IgD-negative memory B cell (primary cell): ENCODE results near the gene OR2L2. TPM values are rescaled to one million over a fixed set of nuclear protein-coding genes. Genes with fewer than 3 reads are reported as not detected.

ENCODE experiments used
- H3K27ac Mint-ChIP-seq, 3 donors: one replicate each; pipeline ENCODE4 v1.8.0; 2020 to 2022; ENCODE audit warnings: mild to moderate bottlenecking in 3 of 3, mixed read lengths in 3 of 3, moderate library complexity in 1 of 3
- H3K27me3 Mint-ChIP-seq: one replicate; pipeline ENCODE4 v1.8.0; 2021; ENCODE audit warnings: mixed read lengths
- H3K36me3 Mint-ChIP-seq: one replicate; pipeline ENCODE4 v1.8.0; 2020; ENCODE audit warnings: mild to moderate bottlenecking, mixed read lengths
- H3K4me1 Mint-ChIP-seq, 3 donors: one replicate each; pipeline ENCODE4 v1.8.0; 2020 to 2022; ENCODE audit warnings: mixed read lengths in 3 of 3, mild to moderate bottlenecking in 1 of 3
- H3K4me3 Mint-ChIP-seq, 4 donors: one replicate each; pipeline ENCODE4 v1.8.0; 2020 to 2022; ENCODE audit warnings: mild to moderate bottlenecking in 4 of 4, mixed read lengths in 4 of 4, moderate library complexity in 3 of 4
- H3K9me3 Mint-ChIP-seq, 3 donors: one replicate each; pipeline ENCODE4 v1.8.0; 2020 to 2021; ENCODE audit warnings: mixed read lengths in 3 of 3, mild to moderate bottlenecking in 1 of 3
- polyA plus RNA-seq: library from polyadenylated mRNA; unstranded; fragments of 300-500 nt; fragmentation: Illumina TruSeq; gene quantifications from one replicate; pipeline ENCODE4 v1.2.3, GENCODE V29; 2021

The OR2L2 gene, protein sequence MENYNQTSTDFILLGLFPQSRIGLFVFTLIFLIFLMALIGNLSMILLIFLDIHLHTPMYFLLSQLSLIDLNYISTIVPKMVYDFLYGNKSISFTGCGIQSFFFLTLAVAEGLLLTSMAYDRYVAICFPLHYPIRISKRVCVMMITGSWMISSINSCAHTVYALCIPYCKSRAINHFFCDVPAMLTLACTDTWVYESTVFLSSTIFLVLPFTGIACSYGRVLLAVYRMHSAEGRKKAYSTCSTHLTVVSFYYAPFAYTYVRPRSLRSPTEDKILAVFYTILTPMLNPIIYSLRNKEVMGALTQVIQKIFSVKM
- polyA plus RNA-seq, result not detected

- Mint-ChIP-seq H3K9me3 (peaks cover 6 to 25% (median 7%) of the 10 kb centered on the region in 3 donors), H3K27me3 (no peaks in the 10 kb centered on the region)
These were observed at the start of gene OR2L2 for GRCh38 chr1:248029770-248030169. Gene OR2L2 (plus strand): TSS chr1:248030070. CDS start chr1:248038268, 8,198 bp downstream.

DNA sequence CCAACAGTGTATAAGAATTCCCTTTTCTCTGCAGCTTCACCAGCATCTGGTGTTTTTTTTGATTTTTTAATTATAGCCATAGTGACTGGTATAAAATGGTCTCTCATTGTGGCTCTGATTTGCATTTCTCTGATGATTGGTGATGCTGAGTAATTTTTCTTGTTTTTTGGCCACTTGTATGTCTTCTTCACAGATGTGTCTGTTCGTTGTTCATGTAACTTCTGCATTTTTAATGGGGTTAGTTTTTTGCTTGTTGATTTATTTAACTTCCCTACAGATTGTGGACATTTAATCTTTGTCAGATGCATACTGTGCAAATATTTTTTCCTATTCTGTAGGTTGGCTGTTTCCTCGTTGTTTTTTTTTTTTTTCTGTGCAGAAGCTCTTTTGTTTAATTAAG, 36.9 kb upstream of the OR2L2 start:
- H3K9me3 Mint-ChIP-seq, result peaks cover 0 to 2% (median 0%) of the 10 kb centered on the region in 3 donors
- H3K36me3 Mint-ChIP-seq, result no peaks in the 10 kb centered on the region
- no peaks in the 10 kb centered on the region for H3K27me3 Mint-ChIP-seq
- no peaks in the 10 kb centered on the region for H3K4me1 Mint-ChIP-seq
- no peak overlapping the region for H3K4me3 Mint-ChIP-seq
- no peak overlapping the region for H3K27ac Mint-ChIP-seq

More at GRCh38 chr1:248029770-248030169, at the start of gene OR2L2:
- Mint-ChIP-seq H3K27ac (no peak within 1 kb of the TSS), H3K4me1 (peaks cover 0 to 2% (median 0%) of the 10 kb centered on the region in 3 donors), H3K36me3 (no peaks in the 10 kb centered on the region), H3K4me3 (no peak within 1 kb of the TSS)

GRCh38 chr1:247998811-247999210, 31.1 kb upstream of the OR2L2 start:
- Mint-ChIP-seq H3K27ac (no peak overlapping the region), H3K9me3 (peaks cover 0 to 6% (median 3%) of the 10 kb centered on the region in 3 donors), H3K36me3 (no peaks in the 10 kb centered on the region), H3K4me1 (no peaks in the 10 kb centered on the region), H3K27me3 (no peaks in the 10 kb centered on the region), H3K4me3 (no peak overlapping the region)

DNA sequence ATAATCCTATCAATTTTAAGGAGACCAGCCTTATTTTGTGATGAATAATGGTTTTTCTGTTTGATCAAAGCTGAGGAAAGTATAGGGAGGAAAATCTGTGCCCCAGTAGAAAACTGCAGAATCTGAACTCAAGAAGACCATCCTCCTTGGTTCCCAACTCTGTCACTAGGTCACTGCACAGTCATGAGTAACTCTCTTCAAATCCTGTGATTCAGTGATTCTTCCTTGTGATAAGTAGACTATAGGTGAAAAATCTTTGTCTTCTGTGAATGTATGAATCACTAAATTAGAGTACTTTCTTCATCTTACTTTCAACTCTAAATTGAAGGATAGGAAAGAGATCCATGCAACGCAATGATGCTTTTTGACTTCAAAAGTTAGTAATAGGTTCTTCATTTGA, 29.7 kb upstream of the OR2L2 start:
- Mint-ChIP-seq H3K4me1 (no peaks in the 10 kb centered on the region), H3K27me3 (no peaks in the 10 kb centered on the region), H3K36me3 (no peaks in the 10 kb centered on the region), H3K9me3 (peaks cover 0 to 6% (median 3%) of the 10 kb centered on the region in 3 donors), H3K27ac (no peak overlapping the region), H3K4me3 (no peak overlapping the region)

- H3K27ac Mint-ChIP-seq, result no peak overlapping the region
- H3K36me3 Mint-ChIP-seq, result no peaks in the 10 kb centered on the region
- H3K9me3 Mint-ChIP-seq, result peaks cover 11 to 35% (median 21%) of the 10 kb centered on the region in 3 donors
- H3K4me3 Mint-ChIP-seq, result no peak overlapping the region
- peaks cover 2% of the 10 kb centered on the region for H3K27me3 Mint-ChIP-seq
- H3K4me1 Mint-ChIP-seq, result no peaks in the 10 kb centered on the region
These were observed 22.1 kb upstream of the OR2L2 start for GRCh38 chr1:248007778-248008177.

DNA sequence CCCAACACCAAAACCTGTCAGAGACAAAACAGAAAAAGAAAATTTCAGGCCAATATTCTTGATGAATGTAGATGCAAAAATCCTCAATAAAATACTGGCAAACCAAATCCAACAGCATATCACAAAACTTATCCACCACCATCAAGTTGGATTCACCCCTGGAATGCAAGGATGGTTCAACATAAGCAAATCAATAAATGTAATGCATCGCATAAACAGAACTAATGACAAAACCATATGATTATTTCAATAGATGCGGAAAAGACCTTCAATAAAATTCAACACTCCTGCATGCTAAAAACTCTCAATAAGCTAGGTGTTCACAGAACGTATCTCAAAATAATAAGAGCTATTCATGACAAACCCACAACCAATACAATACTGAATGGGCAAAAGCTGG, 20.2 kb upstream of the OR2L2 start:
- Mint-ChIP-seq H3K4me3 (no peak overlapping the region), H3K27me3 (peaks cover 2% of the 10 kb centered on the region), H3K9me3 (peaks cover 11 to 30% (median 21%) of the 10 kb centered on the region in 3 donors), H3K36me3 (no peaks in the 10 kb centered on the region), H3K4me1 (no peaks in the 10 kb centered on the region), H3K27ac (no peak overlapping the region)

- H3K27me3 Mint-ChIP-seq, result peaks cover 2% of the 10 kb centered on the region
- no peak within 1 kb of the TSS for H3K27ac Mint-ChIP-seq
- no peaks in the 10 kb centered on the region for H3K4me1 Mint-ChIP-seq
- H3K36me3 Mint-ChIP-seq, result no peaks in the 10 kb centered on the region
- peaks cover 11 to 29% (median 19%) of the 10 kb centered on the region in 3 donors for H3K9me3 Mint-ChIP-seq
- H3K4me3 Mint-ChIP-seq, result no peak within 1 kb of the TSS
These were observed 16.6 kb upstream of the OR2L2 start, which contains the start of gene OR2L5 for GRCh38 chr1:248013229-248013710. Gene OR2L5 (plus strand): TSS chr1:248013660. CDS start chr1:248021948, 8,288 bp downstream.

GRCh38 chr1:248015803-248016202, 14.1 kb upstream of the OR2L2 start:
- H3K4me1 Mint-ChIP-seq, result no peaks in the 10 kb centered on the region
- H3K4me3 Mint-ChIP-seq, result no peak overlapping the region
- H3K27me3 Mint-ChIP-seq, result peaks cover 2% of the 10 kb centered on the region
- no peaks in the 10 kb centered on the region for H3K36me3 Mint-ChIP-seq
- peaks cover 2 to 4% (median 4%) of the 10 kb centered on the region in 3 donors for H3K9me3 Mint-ChIP-seq
- H3K27ac Mint-ChIP-seq, result no peak overlapping the region

- H3K9me3 Mint-ChIP-seq, result peaks cover 8 to 13% (median 8%) of the 10 kb centered on the region in 3 donors
- peaks cover 0 to 2% (median 0%) of the 10 kb centered on the region in 3 donors for H3K4me1 Mint-ChIP-seq
- H3K27me3 Mint-ChIP-seq, result no peaks in the 10 kb centered on the region
These were observed 15.3 kb downstream of the OR2L2 start for GRCh38 chr1:248045209-248045608.

GRCh38 chr1:248046536-248046935, 16.7 kb downstream of the OR2L2 start, which contains the start of gene OR2L3:
Gene OR2L3 (plus strand): TSS chr1:248046836. CDS start chr1:248060682, 13,846 bp downstream.
- no peak within 1 kb of the TSS for H3K27ac Mint-ChIP-seq
- H3K27me3 Mint-ChIP-seq, result no peaks in the 10 kb centered on the region
- peaks cover 7 to 13% (median 9%) of the 10 kb centered on the region in 3 donors for H3K9me3 Mint-ChIP-seq
- peaks cover 2% of the 10 kb centered on the region for H3K36me3 Mint-ChIP-seq
- H3K4me3 Mint-ChIP-seq, result no peak within 1 kb of the TSS
- peaks cover 0 to 2% (median 0%) of the 10 kb centered on the region in 3 donors for H3K4me1 Mint-ChIP-seq

More at GRCh38 chr1:248045209-248045608, 15.3 kb downstream of the OR2L2 start:
- Mint-ChIP-seq H3K4me3 (no peak overlapping the region), H3K27ac (no peak overlapping the region), H3K36me3 (peaks cover 2% of the 10 kb centered on the region)

DNA sequence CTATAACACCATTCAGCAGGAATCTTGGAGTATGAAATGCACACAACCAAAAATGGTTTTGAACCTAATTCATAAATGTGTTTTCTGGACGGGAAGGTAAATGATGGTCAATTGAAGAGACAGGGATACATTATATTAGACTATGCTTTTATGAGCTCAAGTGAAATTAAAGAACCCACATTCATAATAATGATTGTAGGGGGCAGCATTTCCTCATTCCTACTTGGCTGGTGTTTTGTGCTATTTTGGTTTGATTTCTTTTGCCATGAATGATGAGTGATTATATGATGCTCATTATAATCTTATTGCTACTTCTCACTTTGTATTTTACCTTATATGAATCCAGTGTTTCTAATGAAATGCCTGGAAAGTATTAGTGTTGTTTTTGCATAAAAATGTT, 17.1 kb downstream of the OR2L2 start:
- peaks cover 2% of the 10 kb centered on the region for H3K36me3 Mint-ChIP-seq
- H3K9me3 Mint-ChIP-seq, result peaks cover 7 to 13% (median 9%) of the 10 kb centered on the region in 3 donors
- no peak overlapping the region for H3K27ac Mint-ChIP-seq
- no peak overlapping the region for H3K4me3 Mint-ChIP-seq
- peaks cover 0 to 2% (median 0%) of the 10 kb centered on the region in 3 donors for H3K4me1 Mint-ChIP-seq
- H3K27me3 Mint-ChIP-seq, result no peaks in the 10 kb centered on the region

- no peaks in the 10 kb centered on the region for H3K4me1 Mint-ChIP-seq
- H3K4me3 Mint-ChIP-seq, result no peak overlapping the region
- no peaks in the 10 kb centered on the region for H3K36me3 Mint-ChIP-seq
- peaks cover 3% of the 10 kb centered on the region for H3K27me3 Mint-ChIP-seq
- peaks cover 4 to 7% (median 5%) of the 10 kb centered on the region in 3 donors for H3K9me3 Mint-ChIP-seq
- H3K27ac Mint-ChIP-seq, result no peak overlapping the region
These were observed 24.8 kb downstream of the OR2L2 start for GRCh38 chr1:248054671-248055070.

- H3K4me1 Mint-ChIP-seq, result no peaks in the 10 kb centered on the region
- no peak overlapping the region for H3K4me3 Mint-ChIP-seq
- peaks cover 4 to 7% (median 5%) of the 10 kb centered on the region in 3 donors for H3K9me3 Mint-ChIP-seq
- peaks cover 3% of the 10 kb centered on the region for H3K27me3 Mint-ChIP-seq
- no peak overlapping the region for H3K27ac Mint-ChIP-seq
- no peaks in the 10 kb centered on the region for H3K36me3 Mint-ChIP-seq
These were observed 25.4 kb downstream of the OR2L2 start for GRCh38 chr1:248055261-248055660.

GRCh38 chr1:248065071-248065470, 35.2 kb downstream of the OR2L2 start:
- H3K4me1 Mint-ChIP-seq, result no peaks in the 10 kb centered on the region
- H3K4me3 Mint-ChIP-seq, result no peak overlapping the region
- no peaks in the 10 kb centered on the region for H3K36me3 Mint-ChIP-seq
- H3K27ac Mint-ChIP-seq, result no peak overlapping the region
- no peaks in the 10 kb centered on the region for H3K27me3 Mint-ChIP-seq
- H3K9me3 Mint-ChIP-seq, result peaks cover 0 to 7% (median 4%) of the 10 kb centered on the region in 3 donors

DNA sequence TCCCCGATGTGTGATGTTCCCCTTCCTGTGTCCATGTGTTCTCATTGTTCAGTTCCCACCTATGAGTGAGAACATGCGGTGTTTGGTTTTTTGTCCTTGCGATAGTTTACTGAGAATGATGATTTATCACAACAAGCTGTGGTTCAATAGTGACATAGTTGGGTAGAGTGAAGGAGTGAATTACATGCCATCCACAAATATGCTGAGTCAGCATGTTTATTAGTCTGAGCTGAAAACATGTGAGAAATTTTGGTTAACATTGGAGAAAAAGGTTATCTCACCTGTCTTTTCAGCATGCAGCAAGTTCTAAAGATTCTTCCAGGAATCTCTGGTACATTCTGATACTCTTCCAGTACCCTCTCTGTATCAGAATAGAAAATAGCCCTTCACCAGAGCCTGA, 35.7 kb downstream of the OR2L2 start:
- H3K27me3 Mint-ChIP-seq, result no peaks in the 10 kb centered on the region
- H3K4me3 Mint-ChIP-seq, result no peak overlapping the region
- no peaks in the 10 kb centered on the region for H3K4me1 Mint-ChIP-seq
- H3K9me3 Mint-ChIP-seq, result peaks cover 0 to 7% (median 4%) of the 10 kb centered on the region in 3 donors
- H3K27ac Mint-ChIP-seq, result no peak overlapping the region
- H3K36me3 Mint-ChIP-seq, result no peaks in the 10 kb centered on the region
